ENCODE data around the gene PDE1C. TPM values are rescaled to one million over a fixed set of nuclear protein-coding genes. Genes with fewer than 3 reads are reported as not detected.
A peak's percentile ranks its signal among the peaks of the same experiment; 100 is the strongest.

Gene PDE1C
- total and polyA plus RNA-seq, 2 of the 4 experiments (the other 2 are of a cell fraction) = 14.2 to 61.5 TPM

DNA sequence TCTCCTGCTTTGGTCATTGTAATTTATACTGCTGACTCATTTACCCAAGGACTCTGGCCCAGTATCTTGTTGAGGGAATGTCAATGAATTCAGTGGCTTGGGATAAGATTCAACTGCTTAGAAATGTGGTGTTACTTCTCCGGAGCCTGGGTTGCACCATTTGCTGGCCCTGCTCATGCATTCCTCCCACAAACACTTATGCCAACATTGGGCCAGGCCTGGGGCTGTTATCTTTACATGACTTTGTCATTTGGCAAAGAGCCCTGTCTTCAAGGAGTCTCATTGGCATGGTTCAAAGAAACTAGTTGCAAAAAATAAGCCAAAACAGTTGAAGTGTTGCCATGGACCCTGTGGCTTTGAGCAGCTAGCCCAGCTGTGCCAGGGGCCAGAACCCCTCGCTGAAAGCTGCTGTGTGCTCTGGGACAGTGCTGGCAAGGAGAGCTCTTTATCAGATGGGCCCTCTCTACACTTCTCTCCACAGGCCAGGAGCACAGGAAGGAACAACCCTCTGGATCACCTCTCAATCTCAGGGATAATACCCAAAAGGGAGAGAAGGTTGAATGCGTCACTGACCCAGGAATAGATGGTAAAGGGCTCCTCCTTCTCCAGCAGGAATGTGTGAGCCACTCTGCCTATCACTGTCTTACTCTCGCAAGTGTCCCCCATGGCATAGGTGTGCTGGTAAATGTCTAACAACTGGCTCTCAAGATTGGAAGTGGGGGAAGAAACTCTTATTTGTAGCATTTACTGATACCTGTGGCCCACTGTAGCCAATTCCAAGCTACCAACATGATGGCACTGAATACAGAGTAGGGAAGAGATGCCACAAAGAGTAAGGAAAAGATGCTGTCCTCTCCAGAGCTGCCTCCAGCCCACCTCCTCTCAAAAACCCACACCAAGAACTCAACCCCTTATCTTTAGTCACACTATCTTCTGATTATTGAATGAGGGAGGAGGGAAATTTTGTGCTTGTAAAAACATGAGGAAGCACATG is 23.5 kb upstream of the PDE1C start:
- POLR2A ChIA-PET (ENCODE audit: unreplicated experiment) = no interaction called here
- peak; percentile 82 for DNase-seq

More for the DNA sequence above, 23.5 kb upstream of the PDE1C start:
- H3K79me1 ChIP-seq (ENCODE audit: low read depth in 1 of 2, low read length in 2 of 2) = no peaks in the 10 kb centered on the region
- H3K14ac ChIP-seq (replicated peaks; ENCODE audit: low read depth, low read length) = peak overlapping the region; percentile 51
- in situ Hi-C loops (cut with MboI; ENCODE audit: low sequenced_read_pairs) = no loop called here
- H2BK120ac ChIP-seq (ENCODE audit: low read depth, low read length) = peak overlapping the region; percentile 74
- peak overlapping the region; percentile 22 to 47 for H4K8ac ChIP-seq (ENCODE audit: low read depth in 2 of 2, low read length in 2 of 2)
- H3K4me3 ChIP-seq (ENCODE audit: insufficient read depth, low read depth, low read length) = no peak overlapping the region
- H3K27ac ChIP-seq (ENCODE audit: insufficient read depth, low read length) = peak overlapping the region; percentile 88
- H2AK5ac ChIP-seq (ENCODE audit: low read depth, low read length) = peak overlapping the region; percentile 62; the same call in 1 of the 2 replicates
- no CpG with 5 or more reads among the region's 4 CpGs for WGBS, 2 experiments (ENCODE audit: extremely low coverage in 2 of 2, insufficient read length in 1 of 2)
- peak overlapping the region; percentile 34 for H3K4ac ChIP-seq (ENCODE audit: low read depth, low read length)
- H3K18ac ChIP-seq (ENCODE audit: low read depth, low read length) = peak overlapping the region; percentile 70
- peak overlapping the region; percentile 31; the same call in 1 of the 2 replicates for H2BK20ac ChIP-seq (ENCODE audit: low read depth, low read length)
- H3K36me3 ChIP-seq (ENCODE audit: control insufficient read depth, insufficient read depth, low read length) = no peaks in the 10 kb centered on the region
- BruUV-seq (replicated peaks) = no TSS peak
- intact Hi-C loops (cut with micrococcal nuclease) = loop anchor here (1.0 kb wide), 1 partner anchor 71 kb away; no protein-coding TSS in a partner anchor
- H3K9me1 ChIP-seq (ENCODE audit: insufficient read depth, low read length) = no peaks in the 10 kb centered on the region
- peaks cover 2% of the 10 kb centered on the region; the same call in 1 of the 2 replicates for H3K9me3 ChIP-seq (ENCODE audit: control insufficient read depth, insufficient read depth, low read length)
- dilution Hi-C loops (cut with HindIII; ENCODE audit: low sequenced_read_pairs, unreplicated experiment) = no loop called here
- peak overlapping the region; percentile 66; the same call in 1 of the 3 replicates for H2BK15ac ChIP-seq (ENCODE audit: low read depth, low read length)
- H3K56ac ChIP-seq (ENCODE audit: extremely low read depth, insufficient read depth, low read length) = peak overlapping the region; percentile 5; the same call in 1 of the 2 replicates
- TF ChIP-seq NFE2L2 (IDR thresholded peaks at IDR 0.05; ENCODE audit: low read depth, low read length) (peak; percentile 58), MAFK (IDR thresholded peaks at IDR 0.05; ENCODE audit: low read depth, low read length) (no peak), CHD1 (IDR thresholded peaks at IDR 0.05; ENCODE audit: low read depth, low read length) (no peak), FOS (IDR thresholded peaks at IDR 0.05; ENCODE audit: low read depth, low read length) (peak; percentile 43; the same call in 1 of the 2 replicates), CEBPB (IDR thresholded peaks at IDR 0.05; ENCODE audit: low read depth, low read length) (peak; percentile 90)
- TF ChIP-seq, protein P1, sequence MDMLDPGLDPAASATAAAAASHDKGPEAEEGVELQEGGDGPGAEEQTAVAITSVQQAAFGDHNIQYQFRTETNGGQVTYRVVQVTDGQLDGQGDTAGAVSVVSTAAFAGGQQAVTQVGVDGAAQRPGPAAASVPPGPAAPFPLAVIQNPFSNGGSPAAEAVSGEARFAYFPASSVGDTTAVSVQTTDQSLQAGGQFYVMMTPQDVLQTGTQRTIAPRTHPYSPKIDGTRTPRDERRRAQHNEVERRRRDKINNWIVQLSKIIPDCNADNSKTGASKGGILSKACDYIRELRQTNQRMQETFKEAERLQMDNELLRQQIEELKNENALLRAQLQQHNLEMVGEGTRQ (IDR thresholded peaks at IDR 0.05; ENCODE audit: low read depth, low read length) = no peak
- no peak overlapping the region for H2AFZ ChIP-seq (replicated peaks; ENCODE audit: low read length, poor library complexity)
- no peaks in the 10 kb centered on the region for H3K27me3 ChIP-seq (ENCODE audit: control insufficient read depth, insufficient read depth, low read length)
- no peak overlapping the region for H2AK9ac ChIP-seq (replicated peaks; ENCODE audit: low read depth, low read length, poor library complexity)
- no peak overlapping the region; the same call in 1 of the 2 replicates for H3K23ac ChIP-seq (ENCODE audit: low read depth, low read length)
- peak overlapping the region; percentile 90 for H2BK5ac ChIP-seq (ENCODE audit: low read depth, low read length, poor library complexity, severe bottlenecking)
- no peak overlapping the region for H3K4me2 ChIP-seq (ENCODE audit: low read depth, low read length)
- H4K91ac ChIP-seq (ENCODE audit: insufficient read depth, low read depth, low read length) = peak overlapping the region; percentile 65
- peak overlapping the region; percentile 47 for H4K5ac ChIP-seq (ENCODE audit: low read depth, low read length)
- H4K20me1 ChIP-seq (ENCODE audit: insufficient read depth, low read length) = no peaks in the 10 kb centered on the region
- H3K4me1 ChIP-seq (ENCODE audit: control insufficient read depth, insufficient read depth, low read length) = peaks cover 15% of the 10 kb centered on the region
- ATAC-seq (ENCODE audit: low read depth) = peak; percentile 87
- CTCF ChIA-PET = no interaction called here
- H3K9ac ChIP-seq (ENCODE audit: low read depth, low read length) = no peak overlapping the region

All from IMR-90 (cell line).